ENCODE results near the gene TUBB3.

Gene TUBB3

GRCh38 chr16:89884041-89884421 is 39.1 kb upstream of the TUBB3 start:
- no peak for DNase-seq

DNA sequence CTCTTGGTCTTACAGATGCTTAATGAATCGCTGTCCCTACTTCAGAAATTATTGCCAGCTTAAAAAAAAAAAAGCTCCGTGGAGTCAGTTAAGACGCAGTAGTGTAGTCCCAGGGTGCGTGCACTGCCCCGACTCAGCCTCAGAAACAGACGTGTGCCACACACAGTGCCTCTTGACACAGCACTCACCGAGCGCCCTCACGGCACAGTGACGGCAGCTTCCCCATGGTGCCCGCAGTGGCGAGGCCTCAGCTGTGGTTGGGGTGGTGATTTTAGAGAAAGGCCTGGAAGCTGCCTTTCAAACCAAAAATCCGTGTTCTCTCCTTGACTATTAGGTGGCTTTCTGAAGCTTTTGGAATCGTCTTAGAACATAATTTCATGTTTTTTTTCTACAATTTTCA is 35.9 kb upstream of the TUBB3 start:
- H3K27me3 ChIP-seq, result no peaks in the 10 kb centered on the region
- TF ChIP-seq, protein P1, sequence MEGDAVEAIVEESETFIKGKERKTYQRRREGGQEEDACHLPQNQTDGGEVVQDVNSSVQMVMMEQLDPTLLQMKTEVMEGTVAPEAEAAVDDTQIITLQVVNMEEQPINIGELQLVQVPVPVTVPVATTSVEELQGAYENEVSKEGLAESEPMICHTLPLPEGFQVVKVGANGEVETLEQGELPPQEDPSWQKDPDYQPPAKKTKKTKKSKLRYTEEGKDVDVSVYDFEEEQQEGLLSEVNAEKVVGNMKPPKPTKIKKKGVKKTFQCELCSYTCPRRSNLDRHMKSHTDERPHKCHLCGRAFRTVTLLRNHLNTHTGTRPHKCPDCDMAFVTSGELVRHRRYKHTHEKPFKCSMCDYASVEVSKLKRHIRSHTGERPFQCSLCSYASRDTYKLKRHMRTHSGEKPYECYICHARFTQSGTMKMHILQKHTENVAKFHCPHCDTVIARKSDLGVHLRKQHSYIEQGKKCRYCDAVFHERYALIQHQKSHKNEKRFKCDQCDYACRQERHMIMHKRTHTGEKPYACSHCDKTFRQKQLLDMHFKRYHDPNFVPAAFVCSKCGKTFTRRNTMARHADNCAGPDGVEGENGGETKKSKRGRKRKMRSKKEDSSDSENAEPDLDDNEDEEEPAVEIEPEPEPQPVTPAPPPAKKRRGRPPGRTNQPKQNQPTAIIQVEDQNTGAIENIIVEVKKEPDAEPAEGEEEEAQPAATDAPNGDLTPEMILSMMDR (IDR thresholded peaks at IDR 0.05; ENCODE audit: low read depth, low read length), result no peak
- no peaks in the 10 kb centered on the region for H3K4me1 ChIP-seq
- no peaks in the 10 kb centered on the region for H3K9me3 ChIP-seq
- no peak for DNase-seq
- H3K4me3 ChIP-seq (ENCODE audit: low read depth, low read length), result no peak overlapping the region
- peaks cover 84% of the 10 kb centered on the region for H3K36me3 ChIP-seq

More at GRCh38 chr16:89884041-89884421, 39.1 kb upstream of the TUBB3 start:
- TF ChIP-seq, protein P1 (IDR thresholded peaks at IDR 0.05; ENCODE audit: low read depth, low read length), result no peak
- Histone ChIP-seq H3K36me3 (peaks cover 79% of the 10 kb centered on the region), H3K9me3 (no peaks in the 10 kb centered on the region), H3K4me1 (no peaks in the 10 kb centered on the region), H3K27me3 (no peaks in the 10 kb centered on the region), H3K4me3 (ENCODE audit: low read depth, low read length) (no peak overlapping the region)

- TF ChIP-seq, protein P1 (IDR thresholded peaks at IDR 0.05; ENCODE audit: low read depth, low read length), result no peak
- Histone ChIP-seq H3K4me3 (ENCODE audit: low read depth, low read length) (no peak overlapping the region), H3K9me3 (no peaks in the 10 kb centered on the region), H3K36me3 (peaks cover 84% of the 10 kb centered on the region), H3K4me1 (no peaks in the 10 kb centered on the region), H3K27me3 (no peaks in the 10 kb centered on the region)
- no peak for DNase-seq
Measured at GRCh38 chr16:89890200-89890599, 32.9 kb upstream of the TUBB3 start.

- Histone ChIP-seq H3K9me3 (no peaks in the 10 kb centered on the region), H3K36me3 (peaks cover 84% of the 10 kb centered on the region), H3K27me3 (no peaks in the 10 kb centered on the region), H3K4me3 (ENCODE audit: low read depth, low read length) (no peak overlapping the region), H3K4me1 (no peaks in the 10 kb centered on the region)
- no peak for DNase-seq
- TF ChIP-seq, protein P1 (IDR thresholded peaks at IDR 0.05; ENCODE audit: low read depth, low read length), result no peak
Measured at GRCh38 chr16:89890886-89891657, 32.1 kb upstream of the TUBB3 start.

DNA sequence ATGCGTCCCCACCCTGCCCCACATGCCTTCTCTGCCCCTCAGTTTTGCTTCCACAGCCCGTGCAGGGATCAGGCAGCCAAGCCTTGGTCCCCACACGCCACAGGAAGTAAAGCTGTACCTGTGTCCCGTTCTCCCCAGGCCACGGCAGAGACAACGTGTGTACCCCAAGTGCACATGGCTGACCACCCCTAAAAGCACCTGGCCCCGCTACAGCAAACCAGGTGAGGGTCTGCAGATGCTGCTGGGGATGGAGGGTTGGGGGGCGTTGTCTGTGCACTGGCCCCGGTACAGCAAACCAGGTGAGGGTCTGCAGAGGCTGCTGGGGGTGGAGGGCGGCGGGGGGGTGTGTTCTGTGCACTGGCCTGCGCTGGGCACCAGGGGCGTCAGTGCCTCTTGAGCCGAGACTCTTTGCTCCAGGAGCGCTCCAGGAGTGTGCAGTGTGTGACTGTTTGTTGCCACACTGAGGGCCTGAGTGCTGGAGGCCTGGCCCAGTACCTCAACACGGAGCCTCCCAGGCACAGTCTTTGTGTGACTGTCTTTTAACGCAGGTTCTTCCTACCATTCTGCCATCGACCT is 31.0 kb upstream of the TUBB3 start:
- Histone ChIP-seq H3K9me3 (no peaks in the 10 kb centered on the region), H3K4me1 (no peaks in the 10 kb centered on the region), H3K36me3 (peaks cover 82% of the 10 kb centered on the region), H3K4me3 (ENCODE audit: low read depth, low read length) (no peak overlapping the region), H3K27me3 (no peaks in the 10 kb centered on the region)
- TF ChIP-seq, protein P1 (IDR thresholded peaks at IDR 0.05; ENCODE audit: low read depth, low read length), result no peak
- DNase-seq, result no peak

GRCh38 chr16:89892635-89893034 is 30.5 kb upstream of the TUBB3 start:
- no peaks in the 10 kb centered on the region for H3K4me1 ChIP-seq
- TF ChIP-seq, protein P1 (IDR thresholded peaks at IDR 0.05; ENCODE audit: low read depth, low read length), result no peak
- H3K36me3 ChIP-seq, result peaks cover 79% of the 10 kb centered on the region
- no peaks in the 10 kb centered on the region for H3K9me3 ChIP-seq
- DNase-seq, result no peak
- no peak overlapping the region for H3K4me3 ChIP-seq (ENCODE audit: low read depth, low read length)
- no peaks in the 10 kb centered on the region for H3K27me3 ChIP-seq
